Measurements from ENCODE around the gene LYZ.

GRCh38 chr12:69366796-69367195 is 18.6 kb downstream of the LYZ start:
- TF ChIP-seq POLR2AphosphoS5 (IDR thresholded peaks at IDR 0.05; ENCODE audit: borderline replicate concordance, low read depth, low read length) = no peak
- no peak for TF ChIP-seq EZH2 (IDR thresholded peaks at IDR 0.05)
